A549 treated with Hydrocortisone at 1 μM for 4 hours (cell line): ENCODE measurements around the gene TPX2. TPM values are rescaled to one million over a fixed set of nuclear protein-coding genes. Genes with fewer than 3 reads are reported as not detected.

Experiments
- total RNA-seq: library from RNA; stranded (reverse); fragments of 200-300 nt; extraction: Qiagen RNA extraction; gene quantifications from 5 replicates; pipeline ENCODE4 v1.2.3, GENCODE V29; 2022

Gene TPX2
- 97.7 to 131 TPM (median 102 TPM) in 5 replicates for total RNA-seq

GRCh38 chr20:31738729-31739549 is at the start of gene TPX2:
Gene TPX2 (plus strand): TSS chr20:31739290. CDS start chr20:31757477, 18,187 bp downstream.

GRCh38 chr20:31722257-31723068 is 16.6 kb upstream of the TPX2 start, which contains the start of gene BCL2L1:
Gene BCL2L1 (minus strand): TSS chr20:31722868. CDS start chr20:31722218, 650 bp downstream.

GRCh38 chr20:31819083-31819784 is 80.1 kb downstream of the TPX2 start, which contains the start of gene MYLK2:
Gene MYLK2 (plus strand): TSS chr20:31819356. CDS start chr20:31819581, 225 bp downstream.

GRCh38 chr20:31845300-31845863 is 106.3 kb downstream of the TPX2 start, which contains the start of gene FOXS1:
Gene FOXS1 (minus strand): TSS chr20:31845604. CDS start chr20:31845542, 62 bp downstream.

Other genes with a start within 250 kb of the TPX2 start
- gene HM13, start 224.8 kb upstream of the TPX2 start, total RNA-seq, result 201 to 262 TPM (median 242 TPM) in 5 replicates
- gene ID1, start 134.0 kb upstream of the TPX2 start, total RNA-seq, result 338 to 530 TPM (median 447 TPM) in 5 replicates
- not detected in 5 replicates for gene COX4I2, start 101.4 kb upstream of the TPX2 start, total RNA-seq
- 276 to 351 TPM (median 289 TPM) in 5 replicates for gene BCL2L1, start 16.4 kb upstream of the TPX2 start, total RNA-seq
- gene MYLK2, start 80.1 kb downstream of the TPX2 start, total RNA-seq, result 0.52 to 0.66 TPM (median 0.58 TPM) in 5 replicates
- 0.20 to 0.42 TPM (median 0.39 TPM) in 5 replicates for gene FOXS1, start 106.3 kb downstream of the TPX2 start, total RNA-seq
- 0.39 to 1.0 TPM (median 0.83 TPM) in 5 replicates for gene DUSP15, start 131.2 kb downstream of the TPX2 start, total RNA-seq
- gene TTLL9, start 131.3 kb downstream of the TPX2 start, total RNA-seq, result 0.05 to 0.18 TPM (median 0.08 TPM) in 5 replicates
- 28.9 to 32.9 TPM (median 30.7 TPM) in 5 replicates for gene PDRG1, start 212.8 kb downstream of the TPX2 start, total RNA-seq
- gene XKR7, start 228.9 kb downstream of the TPX2 start, total RNA-seq, result 0.01 to 0.02 TPM in 2 of 5 replicates, not detected in the others